ENCODE measurements around the gene CITED4.

DNA sequence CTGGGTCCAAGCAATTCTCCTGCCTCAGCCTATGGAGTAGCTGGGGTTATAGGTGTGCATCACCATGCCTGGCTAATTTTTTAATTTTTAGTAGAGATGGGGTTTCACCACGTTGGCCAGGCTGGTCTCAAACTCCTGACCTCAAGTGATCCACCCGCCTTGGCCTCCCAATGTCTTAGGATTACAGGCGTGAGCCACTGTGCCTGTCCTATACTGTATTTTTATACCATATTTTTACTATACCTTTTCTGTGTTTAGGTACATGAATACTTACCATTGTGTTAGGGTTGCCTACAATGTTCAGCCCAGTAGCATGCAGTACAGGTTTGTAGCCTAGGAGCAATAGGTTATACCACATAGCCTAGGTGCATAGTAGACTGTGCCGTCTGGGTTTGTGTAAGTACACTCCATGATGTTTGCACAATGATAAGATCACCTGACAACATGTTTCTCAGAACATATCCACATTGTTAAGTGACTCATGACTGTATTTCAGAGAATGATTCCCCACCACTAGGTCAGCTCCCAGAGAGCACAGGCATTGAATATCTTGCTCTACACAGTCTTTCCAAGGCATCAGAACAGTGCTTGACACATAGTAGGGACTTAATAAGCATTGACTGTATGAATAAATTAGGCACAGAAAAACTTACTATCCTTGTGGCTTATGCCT lies 6.0 kb upstream of the CITED4 start:
- TF ChIP-seq, protein P1, sequence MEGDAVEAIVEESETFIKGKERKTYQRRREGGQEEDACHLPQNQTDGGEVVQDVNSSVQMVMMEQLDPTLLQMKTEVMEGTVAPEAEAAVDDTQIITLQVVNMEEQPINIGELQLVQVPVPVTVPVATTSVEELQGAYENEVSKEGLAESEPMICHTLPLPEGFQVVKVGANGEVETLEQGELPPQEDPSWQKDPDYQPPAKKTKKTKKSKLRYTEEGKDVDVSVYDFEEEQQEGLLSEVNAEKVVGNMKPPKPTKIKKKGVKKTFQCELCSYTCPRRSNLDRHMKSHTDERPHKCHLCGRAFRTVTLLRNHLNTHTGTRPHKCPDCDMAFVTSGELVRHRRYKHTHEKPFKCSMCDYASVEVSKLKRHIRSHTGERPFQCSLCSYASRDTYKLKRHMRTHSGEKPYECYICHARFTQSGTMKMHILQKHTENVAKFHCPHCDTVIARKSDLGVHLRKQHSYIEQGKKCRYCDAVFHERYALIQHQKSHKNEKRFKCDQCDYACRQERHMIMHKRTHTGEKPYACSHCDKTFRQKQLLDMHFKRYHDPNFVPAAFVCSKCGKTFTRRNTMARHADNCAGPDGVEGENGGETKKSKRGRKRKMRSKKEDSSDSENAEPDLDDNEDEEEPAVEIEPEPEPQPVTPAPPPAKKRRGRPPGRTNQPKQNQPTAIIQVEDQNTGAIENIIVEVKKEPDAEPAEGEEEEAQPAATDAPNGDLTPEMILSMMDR (conservative IDR thresholded peaks at IDR 0.05; ENCODE audit: low read length): no peak
- no peak for TF ChIP-seq EZH2phosphoT487 (IDR thresholded peaks at IDR 0.05; ENCODE audit: borderline replicate concordance, low read depth, low read length)
